ENCODE measurements around the gene EYS. TPM values are rescaled to one million over a fixed set of nuclear protein-coding genes. Genes with fewer than 3 reads are reported as not detected.

EYS gene
- total and polyA plus RNA-seq, 9 of the 15 experiments (the other 6 are each of a cell fraction or from before 2014, with no cell fraction given), result 0.03 to 0.36 (median 0.10) TPM; not detected in 2

GRCh38 chr6:65064844-65065243 lies 642.2 kb downstream of the EYS start:
- H3K9me1 ChIP-seq (ENCODE audit: control insufficient read depth, insufficient read depth, low read length), result no peaks in the 10 kb centered on the region
- no peaks in the 10 kb centered on the region for H3K27me3 ChIP-seq (ENCODE audit: control insufficient read depth in 2 of 2, insufficient read depth in 2 of 2, low read length in 2 of 2)
- 0% methylated on average over 1 of the region's 1 CpG for WGBS (ENCODE audit: insufficient coverage, low coverage, missing lambda C conversion rate)
- ChIA-PET CTCF (ENCODE audit: low intra/inter-chr PET ratio) (no interaction called here), POLR2A (no interaction called here)
- H3K36me3 ChIP-seq (ENCODE audit: control insufficient read depth, insufficient read depth, low read length), result no peaks in the 10 kb centered on the region
- no TSS peak for BruUV-seq (replicated peaks)
- intact Hi-C loops (cut with micrococcal nuclease) (no loop called here), in situ Hi-C loops (cut with MboI) (no loop called here)
- no peak overlapping the region for H3K4me3 ChIP-seq
- H3K9ac ChIP-seq (ENCODE audit: insufficient read depth in 1 of 2, low read depth in 2 of 2, low read length in 2 of 2), result no peak overlapping the region
- DNase-seq (ENCODE audit: extremely low read depth in 1 of 4, low spot score in 3 of 4), result no peak
- no peaks in the 10 kb centered on the region for H3K9me3 ChIP-seq (replicated peaks; ENCODE audit: control insufficient read depth, insufficient read depth, low read depth, low read length)
- no peak for FAIRE-seq
- ATAC-seq, result no peak
- H3K4me2 ChIP-seq (ENCODE audit: insufficient read depth, low read length), result no peak overlapping the region
- no peaks in the 10 kb centered on the region for H3K79me2 ChIP-seq (ENCODE audit: control insufficient read depth, insufficient read depth, low read length)
- no peak overlapping the region for H3K27ac ChIP-seq (ENCODE audit: extremely low read depth, low read depth, low read length)
- H4K20me1 ChIP-seq (replicated peaks; ENCODE audit: control insufficient read depth, insufficient read depth, low read length), result no peaks in the 10 kb centered on the region
- H2AFZ ChIP-seq (ENCODE audit: low read depth, low read length), result no peak overlapping the region
- H3K4me1 ChIP-seq (replicated peaks in 1 of 2; ENCODE audit: control insufficient read depth in 2 of 2, insufficient read depth in 2 of 2, low read length in 2 of 2), result no peaks in the 10 kb centered on the region
- TF ChIP-seq ZNF707 (CRISPR knock-in tag; conservative IDR thresholded peaks at IDR 0.05) (no peak), YBX1 (IDR thresholded peaks at IDR 0.05) (no peak), KLF10 (CRISPR knock-in tag; IDR thresholded peaks at IDR 0.05) (no peak), YY1 (IDR thresholded peaks at IDR 0.05; ENCODE audit: borderline replicate concordance in 1 of 3, control insufficient read depth in 1 of 3, extremely low read depth in 1 of 3, insufficient read depth in 3 of 3, insufficient read length in 1 of 3, insufficient replicate concordance in 2 of 3, low read depth in 1 of 3, low read length in 2 of 3) (no peak), ZBTB11 (CRISPR knock-in tag; IDR thresholded peaks at IDR 0.05) (no peak), MTA3 (IDR thresholded peaks at IDR 0.05; ENCODE audit: borderline replicate concordance) (no peak), DPF2 (IDR thresholded peaks at IDR 0.05) (no peak), ZNF444 (CRISPR knock-in tag; IDR thresholded peaks at IDR 0.05) (no peak), DACH1 (IDR thresholded peaks at IDR 0.05; ENCODE audit: partially characterized antibody) (no peak), POLR2AphosphoS2 (IDR thresholded peaks at IDR 0.05; ENCODE audit: low read length) (no peak), MBD1 (CRISPR knock-in tag; IDR thresholded peaks at IDR 0.05) (no peak), HDGF (IDR thresholded peaks at IDR 0.05) (no peak), TBP (optimal IDR thresholded peaks at IDR 0.05; ENCODE audit: low read depth, low read length) (no peak), ATF3 (IDR thresholded peaks at IDR 0.05) (no peak), ATF3 (CRISPR knock-in tag; conservative IDR thresholded peaks at IDR 0.05) (no peak)
